GM23248 (cell line): ENCODE data around the gene FAM210A. TPM values are rescaled to one million over a fixed set of nuclear protein-coding genes. Genes with fewer than 3 reads are reported as not detected.
"Not testable (repeated sequence)": the region's sequence is repeated elsewhere in the genome, so short reads cannot be mapped to it uniquely, and the experiment has no call there.

Experiments used
- DNase-seq: peaks from one replicate; pipeline ENCODE4 v3.0.0-alpha.2; 2015
- H2AFZ ChIP-seq: fragments of 200-600 bp; sonication (generic); 2 replicates; pipeline ENCODE4 v1.6.1; 2016; ENCODE audit warnings: antibody characterized with exemption
- H3F3A ChIP-seq: fragments of 200-600 bp; sonication (generic); 2 replicates; pipeline ENCODE4 v1.6.1; 2016; ENCODE audit warnings: mild to moderate bottlenecking, antibody characterized with exemption, mixed run types; ENCODE audit not compliant: insufficient read depth
- H3K27ac ChIP-seq: fragments of 200-600 bp; sonication (generic); 2 replicates; pipeline ENCODE4 v1.5.1; 2016; ENCODE audit warnings: mild to moderate bottlenecking
- H3K27me3 ChIP-seq: fragments of 200-600 bp; sonication (generic); replicated peaks from 2 replicates; pipeline ENCODE4 v1.6.1; 2016; ENCODE audit warnings: mild to moderate bottlenecking; ENCODE audit not compliant: insufficient read depth
- H3K36me3 ChIP-seq: fragments of 200-600 bp; sonication (generic); 2 replicates; pipeline ENCODE4 v1.6.1; 2016; ENCODE audit warnings: low read depth, mild to moderate bottlenecking
- H3K4me1 ChIP-seq: fragments of 200-600 bp; sonication (generic); 2 replicates; pipeline ENCODE4 v1.6.1; 2016; ENCODE audit warnings: mild to moderate bottlenecking; ENCODE audit not compliant: insufficient read depth
- H3K4me2 ChIP-seq: fragments of 200-600 bp; sonication (generic); one replicate; pipeline ENCODE4 v1.6.1; 2016; ENCODE audit warnings: mild to moderate bottlenecking; ENCODE audit not compliant: unreplicated experiment
- H3K4me3 ChIP-seq: fragments of 200-600 bp; sonication (generic); 2 replicates; pipeline ENCODE4 v1.5.1; 2016; ENCODE audit warnings: mild to moderate bottlenecking
- H3K79me2 ChIP-seq: fragments of 200-600 bp; sonication (generic); 2 replicates; pipeline ENCODE4 v1.6.1; 2016; ENCODE audit warnings: mild to moderate bottlenecking; ENCODE audit not compliant: insufficient read depth
- H3K9ac ChIP-seq: fragments of 200-600 bp; sonication (generic); 2 replicates; pipeline ENCODE4 v1.6.1; 2016; ENCODE audit warnings: mild to moderate bottlenecking
- H3K9me2 ChIP-seq: fragments of 200-600 bp; sonication (generic); 2 replicates; pipeline ENCODE4 v1.6.1; 2016; ENCODE audit warnings: mixed run types, mild to moderate bottlenecking, moderate library complexity; ENCODE audit not compliant: insufficient read depth
- H3K9me3 ChIP-seq: fragments of 200-600 bp; sonication (generic); one replicate; pipeline ENCODE4 v1.6.1; 2017; ENCODE audit warnings: low read depth
- H4K20me1 ChIP-seq: fragments of 200-600 bp; sonication (generic); 2 replicates; pipeline ENCODE4 v1.6.0; 2016; ENCODE audit not compliant: insufficient read depth
- EZH2 ChIP-seq: fragments of 200-600 bp; sonication (generic); IDR thresholded peaks from 2 replicates; pipeline ENCODE4 v1.6.1; 2018; ENCODE audit warnings: antibody characterized with exemption, mild to moderate bottlenecking; ENCODE audit not compliant: insufficient read depth, poor library complexity, severe bottlenecking
- EZH2phosphoT487 ChIP-seq: fragments of 200-600 bp; sonication (generic); IDR thresholded peaks from 2 replicates; pipeline ENCODE4 v1.6.1; 2018; ENCODE audit warnings: antibody characterized with exemption, moderate library complexity, mild to moderate bottlenecking, low read depth; ENCODE audit not compliant: insufficient read depth
- WGBS, 2 experiments: methylation state at CpG; one replicate each; pipeline ENCODE4 v1.1.6; 2015 to 2017; ENCODE audit warnings: low lambda C conversion rate in 2 of 2, low coverage in 1 of 2; ENCODE audit errors: missing lambda C conversion rate in 2 of 2; 5-methylcytosine and 5-hydroxymethylcytosine counted together
- in situ Hi-C: fragments of 300-500 bp; cut with MboI; formaldehyde crosslinking; loops from 2 replicates; pipeline ENCODE4 v1.15.0; 2020
- polyA plus RNA-seq: library from polyadenylated mRNA; unstranded; fragments of >200 nt; fragmentation: Nextera tagmentation; extraction: Ambion mirVana; gene quantifications from 2 replicates; pipeline ENCODE4 v1.2.1, GENCODE V29; 2016
- total RNA-seq: library from RNA; depleted of rRNA; stranded (reverse); fragments of >200 nt; shearing (Covaris generic); gene quantifications from 2 replicates; pipeline ENCODE4 v1.2.3, GENCODE V29; 2014

Gene FAM210A
- total and polyA plus RNA-seq, 2 experiments from 2014 or later = 14.2 to 24.9 TPM

DNA sequence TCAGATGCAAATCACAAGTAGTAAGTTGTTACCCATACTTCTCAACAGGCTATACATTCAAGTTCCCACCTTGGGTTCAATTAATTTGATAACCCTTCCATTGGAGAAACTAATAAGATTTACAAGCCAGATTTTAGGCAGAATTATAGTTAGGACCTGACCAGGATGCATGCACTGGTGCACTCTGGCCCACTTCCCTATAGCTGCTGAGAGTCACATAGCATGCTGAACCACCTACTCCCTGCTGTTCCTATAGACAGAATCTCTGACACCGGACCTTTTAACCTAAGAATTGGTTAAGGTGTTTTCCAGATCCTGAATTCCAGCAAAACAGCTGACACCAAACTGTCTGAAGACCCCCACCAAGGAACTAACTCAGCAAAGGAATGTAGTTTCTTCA is 26.2 kb downstream of the FAM210A start:
- H3K9ac ChIP-seq = no peak overlapping the region
- H3K27me3 ChIP-seq = no peaks in the 10 kb centered on the region
- DNase-seq = no peak
- in situ Hi-C loops = no loop called here
- H3K4me1 ChIP-seq = no peaks in the 10 kb centered on the region
- H2AFZ ChIP-seq = no peak overlapping the region
- no peak overlapping the region for H3K27ac ChIP-seq
- no peaks in the 10 kb centered on the region for H3K9me2 ChIP-seq
- 0 out of 2 replicates have a peak, but pooled peaks cover 6% of the 10 kb centered on the region for H3F3A ChIP-seq
- H3K36me3 ChIP-seq = 0 out of 2 replicates have a peak, but pooled peaks cover 4% of the 10 kb centered on the region
- WGBS, 2 experiments = 100% methylated on average over 1 of the region's 1 CpG
- no peak for TF ChIP-seq EZH2
- no peak for TF ChIP-seq EZH2phosphoT487
- H3K9me3 ChIP-seq = no peaks in the 10 kb centered on the region
- H3K4me2 ChIP-seq = no peak overlapping the region
- peaks cover 100% of the 10 kb centered on the region for H3K79me2 ChIP-seq
- H3K4me3 ChIP-seq = no peak overlapping the region
- H4K20me1 ChIP-seq = peaks cover 7% of the 10 kb centered on the region; the same call in 1 of the 2 replicates

DNA sequence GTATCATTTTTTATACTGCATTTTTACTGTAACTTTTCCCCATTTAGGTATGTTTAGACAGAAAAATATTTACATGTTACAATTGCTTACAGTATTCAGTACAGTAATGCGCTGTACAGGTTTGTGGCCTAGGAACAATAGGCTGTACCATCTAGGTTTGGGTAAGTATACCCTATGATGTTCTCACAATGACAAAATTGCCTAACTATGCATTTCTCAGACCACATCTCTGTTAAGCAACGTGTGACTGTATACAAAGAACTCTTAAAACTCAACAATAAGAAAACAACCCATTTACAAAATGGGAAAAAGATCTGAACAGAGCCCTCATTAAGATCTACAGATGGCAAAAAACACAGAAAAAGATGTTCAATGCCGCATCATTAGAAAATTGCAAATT is 29.4 kb downstream of the FAM210A start:
- H3K36me3 ChIP-seq = no peaks in the 10 kb centered on the region

DNA sequence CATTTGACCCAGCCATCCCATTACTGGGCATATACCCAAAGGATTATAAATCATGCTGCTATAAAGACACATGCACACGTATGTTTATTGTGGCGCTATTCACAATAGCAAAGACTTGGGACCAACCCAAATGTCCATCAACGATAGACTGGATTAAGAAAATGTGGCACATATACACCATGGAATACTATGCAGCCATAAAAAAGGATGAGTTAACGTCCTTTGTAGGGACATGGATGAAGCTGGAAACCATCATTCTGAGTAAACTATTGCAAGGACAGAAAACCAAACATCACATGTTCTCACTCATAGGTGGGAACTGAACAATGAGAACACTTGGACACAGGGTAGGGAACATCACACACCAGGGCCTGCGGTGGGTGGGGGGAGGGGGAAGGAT is 31.0 kb downstream of the FAM210A start:
- 93 to 99% methylated on average over 5 of the region's 5 CpGs for WGBS, 2 experiments
- H4K20me1 ChIP-seq, H3K27me3 ChIP-seq, H3K9me3 ChIP-seq, in situ Hi-C loops, H3K9me2 ChIP-seq, H3K4me2 ChIP-seq, H2AFZ ChIP-seq, H3K27ac ChIP-seq, H3K4me3 ChIP-seq, DNase-seq, H3K36me3 ChIP-seq, H3K9ac ChIP-seq, H3K4me1 ChIP-seq, H3F3A ChIP-seq: not testable (repeated sequence)
- H3K79me2 ChIP-seq = peaks cover 92% of the 10 kb centered on the region

More for the DNA sequence above, 29.4 kb downstream of the FAM210A start:
- Histone ChIP-seq H3K4me1 (no peaks in the 10 kb centered on the region), H3K4me3 (no peak overlapping the region), H4K20me1 (peaks cover 7% of the 10 kb centered on the region; the same call in 1 of the 2 replicates), H3K79me2 (peaks cover 97% of the 10 kb centered on the region), H3F3A (0 out of 2 replicates have a peak, but pooled peaks cover 6% of the 10 kb centered on the region), H3K9ac (no peak overlapping the region), H3K27ac (no peak overlapping the region), H3K9me2 (no peaks in the 10 kb centered on the region), H3K4me2 (no peak overlapping the region), H2AFZ (no peak overlapping the region), H3K9me3 (no peaks in the 10 kb centered on the region), H3K27me3 (no peaks in the 10 kb centered on the region)
- WGBS, 2 experiments = 94 to 99% methylated on average over 3 of the region's 3 CpGs
- DNase-seq = peak; percentile 4
- in situ Hi-C loops = no loop called here
- TF ChIP-seq EZH2 (no peak), EZH2phosphoT487 (no peak)

- DNase-seq, H3K9me2 ChIP-seq, H3K4me1 ChIP-seq, H3K4me2 ChIP-seq, in situ Hi-C loops, H3F3A ChIP-seq, H3K9me3 ChIP-seq, H3K36me3 ChIP-seq, H3K27ac ChIP-seq, H3K27me3 ChIP-seq, H3K9ac ChIP-seq, H4K20me1 ChIP-seq, H2AFZ ChIP-seq, H3K4me3 ChIP-seq: not testable (repeated sequence)
- 96 to 99% methylated on average over 9 of the region's 9 CpGs for WGBS, 2 experiments
- peaks cover 91% of the 10 kb centered on the region for H3K79me2 ChIP-seq
Observed at GRCh38 chr18:13690060-13690459, 36.3 kb downstream of the FAM210A start.
